ENCODE results near the gene FBF1.

Gene FBF1

GRCh38 chr17:75898791-75899190, 42.1 kb downstream of the FBF1 start:
- TF ChIP-seq, protein P1, sequence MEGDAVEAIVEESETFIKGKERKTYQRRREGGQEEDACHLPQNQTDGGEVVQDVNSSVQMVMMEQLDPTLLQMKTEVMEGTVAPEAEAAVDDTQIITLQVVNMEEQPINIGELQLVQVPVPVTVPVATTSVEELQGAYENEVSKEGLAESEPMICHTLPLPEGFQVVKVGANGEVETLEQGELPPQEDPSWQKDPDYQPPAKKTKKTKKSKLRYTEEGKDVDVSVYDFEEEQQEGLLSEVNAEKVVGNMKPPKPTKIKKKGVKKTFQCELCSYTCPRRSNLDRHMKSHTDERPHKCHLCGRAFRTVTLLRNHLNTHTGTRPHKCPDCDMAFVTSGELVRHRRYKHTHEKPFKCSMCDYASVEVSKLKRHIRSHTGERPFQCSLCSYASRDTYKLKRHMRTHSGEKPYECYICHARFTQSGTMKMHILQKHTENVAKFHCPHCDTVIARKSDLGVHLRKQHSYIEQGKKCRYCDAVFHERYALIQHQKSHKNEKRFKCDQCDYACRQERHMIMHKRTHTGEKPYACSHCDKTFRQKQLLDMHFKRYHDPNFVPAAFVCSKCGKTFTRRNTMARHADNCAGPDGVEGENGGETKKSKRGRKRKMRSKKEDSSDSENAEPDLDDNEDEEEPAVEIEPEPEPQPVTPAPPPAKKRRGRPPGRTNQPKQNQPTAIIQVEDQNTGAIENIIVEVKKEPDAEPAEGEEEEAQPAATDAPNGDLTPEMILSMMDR (IDR thresholded peaks at IDR 0.05), result no peak
- no peaks in the 10 kb centered on the region for H3K36me3 ChIP-seq (ENCODE audit: control insufficient read depth, insufficient read depth, low read length)
- no peak overlapping the region for H2AFZ ChIP-seq
- peaks cover 11% of the 10 kb centered on the region for H3K4me1 ChIP-seq
- H3K4me2 ChIP-seq (ENCODE audit: low read length), result no peak overlapping the region
- no peaks in the 10 kb centered on the region for H3K9me3 ChIP-seq (ENCODE audit: control insufficient read depth, low read length)
- no peaks in the 10 kb centered on the region for H3K27me3 ChIP-seq (ENCODE audit: control insufficient read depth, insufficient read depth, low read length)
- no peak overlapping the region for H3K9ac ChIP-seq
- peaks cover 21% of the 10 kb centered on the region for H3K79me2 ChIP-seq
- no peak overlapping the region for H3K4me3 ChIP-seq (ENCODE audit: low read depth, low read length)
- H3K27ac ChIP-seq, result no peak overlapping the region

- no peak overlapping the region for H3K9ac ChIP-seq
- H3K4me2 ChIP-seq (ENCODE audit: low read length), result no peak overlapping the region
- peaks cover 9% of the 10 kb centered on the region for H3K4me1 ChIP-seq
- H3K79me2 ChIP-seq, result peaks cover 19% of the 10 kb centered on the region
- no peak overlapping the region for H2AFZ ChIP-seq
- no peaks in the 10 kb centered on the region for H3K9me3 ChIP-seq (ENCODE audit: control insufficient read depth, low read length)
- H3K36me3 ChIP-seq (ENCODE audit: control insufficient read depth, insufficient read depth, low read length), result no peaks in the 10 kb centered on the region
- no peak overlapping the region for H3K27ac ChIP-seq
- TF ChIP-seq, protein P1 (IDR thresholded peaks at IDR 0.05), result no peak
- H3K27me3 ChIP-seq (ENCODE audit: control insufficient read depth, insufficient read depth, low read length), result no peaks in the 10 kb centered on the region
- H3K4me3 ChIP-seq (ENCODE audit: low read depth, low read length), result no peak overlapping the region
Observed at GRCh38 chr17:75898065-75898464, 42.8 kb downstream of the FBF1 start.

DNA sequence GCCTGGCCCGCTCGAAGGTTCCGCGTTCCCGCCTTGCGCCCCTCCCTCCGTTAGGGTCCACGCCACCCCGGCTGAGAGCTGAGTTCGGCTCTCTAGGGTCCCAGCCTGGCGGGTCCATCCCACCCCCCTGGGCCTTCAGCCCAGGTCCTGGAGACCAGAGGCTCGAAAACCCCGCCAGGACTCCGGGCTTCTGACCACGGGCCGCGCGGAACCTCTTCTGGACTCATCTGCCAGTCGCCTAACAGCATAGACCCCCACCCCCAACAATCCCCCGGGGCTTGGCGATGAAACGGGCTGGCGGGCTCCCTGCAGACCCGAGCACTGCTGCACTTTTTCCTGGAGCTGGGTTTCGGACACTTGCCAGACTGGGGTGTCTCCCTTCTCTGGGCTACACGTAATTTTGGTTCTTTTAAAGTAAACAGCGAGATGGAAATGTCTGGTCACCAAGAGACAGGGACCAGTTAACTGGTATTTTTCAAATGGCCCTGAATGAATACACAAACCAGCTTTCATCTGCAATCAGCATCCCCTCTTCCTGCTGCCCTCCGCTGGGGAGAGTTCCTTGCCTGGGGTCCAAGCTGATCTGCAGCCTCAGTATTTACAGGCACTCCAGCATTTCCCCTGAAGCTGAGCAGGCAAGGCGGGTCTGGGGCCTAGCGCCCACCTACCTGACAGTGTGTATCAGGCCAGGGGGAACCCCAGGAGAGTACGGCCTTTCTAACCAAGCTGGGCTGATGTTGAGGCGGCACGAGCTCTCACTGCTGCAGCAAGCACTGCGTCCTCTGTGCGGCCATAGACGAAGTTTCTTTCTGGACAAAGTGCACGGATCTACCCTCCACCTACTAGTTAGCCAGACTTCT, 43.5 kb downstream of the FBF1 start:
- Histone ChIP-seq H2AFZ (peak overlapping the region; percentile 91), H3K27ac (peak overlapping the region; percentile 80), H3K4me2 (ENCODE audit: low read length) (peak overlapping the region; percentile 45), H3K4me3 (ENCODE audit: low read depth, low read length) (no peak overlapping the region), H3K9me3 (ENCODE audit: control insufficient read depth, low read length) (no peaks in the 10 kb centered on the region), H3K79me2 (peaks cover 15% of the 10 kb centered on the region), H3K36me3 (ENCODE audit: control insufficient read depth, insufficient read depth, low read length) (no peaks in the 10 kb centered on the region), H3K9ac (no peak overlapping the region), H3K27me3 (ENCODE audit: control insufficient read depth, insufficient read depth, low read length) (no peaks in the 10 kb centered on the region), H3K4me1 (peaks cover 9% of the 10 kb centered on the region)
- TF ChIP-seq, protein P1 (IDR thresholded peaks at IDR 0.05), result no peak

- no peaks in the 10 kb centered on the region for H3K9me3 ChIP-seq (ENCODE audit: control insufficient read depth, low read length)
- peak within 1 kb of the TSS; percentile 61 for H3K4me3 ChIP-seq (ENCODE audit: low read depth, low read length)
- peak within 1 kb of the TSS; percentile 46 for H3K9ac ChIP-seq
- H3K27ac ChIP-seq, result peak within 1 kb of the TSS; percentile 80
- peak within 1 kb of the TSS; percentile 87 for H3K4me2 ChIP-seq (ENCODE audit: low read length)
- TF ChIP-seq, protein P1 (IDR thresholded peaks at IDR 0.05), result peak; percentile 38
- no peaks in the 10 kb centered on the region for H3K27me3 ChIP-seq (ENCODE audit: control insufficient read depth, insufficient read depth, low read length)
- peaks cover 9% of the 10 kb centered on the region for H3K4me1 ChIP-seq
- H2AFZ ChIP-seq, result peak within 1 kb of the TSS; percentile 91
- no peaks in the 10 kb centered on the region for H3K36me3 ChIP-seq (ENCODE audit: control insufficient read depth, insufficient read depth, low read length)
- peaks cover 15% of the 10 kb centered on the region for H3K79me2 ChIP-seq
Observed at GRCh38 chr17:75896415-75897159, 44.3 kb downstream of the FBF1 start, which contains the start of gene TRIM65. Gene TRIM65 (minus strand): TSS chr17:75896951. CDS start chr17:75896937, 14 bp downstream.
